GM19372 (cell line): ENCODE data around the gene NAT9.

ENCODE experiments used
- ATAC-seq: cut with Tn5 transposase; IDR thresholded peaks from one replicate; pipeline ENCODE4 v1.9.1; 2021; ENCODE audit warnings: mild to moderate bottlenecking, low read depth, moderate library complexity; ENCODE audit not compliant: unreplicated experiment

Gene NAT9

DNA sequence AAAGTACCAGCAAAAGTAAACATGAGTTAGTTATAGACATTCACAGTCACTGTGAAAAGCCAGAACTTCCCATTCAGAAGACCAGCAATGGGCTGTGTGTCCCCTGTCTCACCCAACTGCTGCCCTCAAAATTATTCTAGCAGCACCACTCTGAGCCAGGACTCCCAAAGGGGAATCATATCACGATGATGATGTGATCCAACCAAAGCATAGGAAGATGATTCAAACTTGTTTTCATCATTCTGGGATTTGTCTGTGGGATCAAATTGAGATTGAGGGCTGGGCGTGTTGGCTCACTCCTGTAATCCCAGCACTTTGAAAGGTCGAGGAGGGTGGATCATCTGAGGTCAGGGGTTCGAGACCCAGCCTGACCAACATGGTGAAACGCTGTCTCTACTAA, 6.4 kb upstream of the NAT9 start:
- no peak for ATAC-seq

DNA sequence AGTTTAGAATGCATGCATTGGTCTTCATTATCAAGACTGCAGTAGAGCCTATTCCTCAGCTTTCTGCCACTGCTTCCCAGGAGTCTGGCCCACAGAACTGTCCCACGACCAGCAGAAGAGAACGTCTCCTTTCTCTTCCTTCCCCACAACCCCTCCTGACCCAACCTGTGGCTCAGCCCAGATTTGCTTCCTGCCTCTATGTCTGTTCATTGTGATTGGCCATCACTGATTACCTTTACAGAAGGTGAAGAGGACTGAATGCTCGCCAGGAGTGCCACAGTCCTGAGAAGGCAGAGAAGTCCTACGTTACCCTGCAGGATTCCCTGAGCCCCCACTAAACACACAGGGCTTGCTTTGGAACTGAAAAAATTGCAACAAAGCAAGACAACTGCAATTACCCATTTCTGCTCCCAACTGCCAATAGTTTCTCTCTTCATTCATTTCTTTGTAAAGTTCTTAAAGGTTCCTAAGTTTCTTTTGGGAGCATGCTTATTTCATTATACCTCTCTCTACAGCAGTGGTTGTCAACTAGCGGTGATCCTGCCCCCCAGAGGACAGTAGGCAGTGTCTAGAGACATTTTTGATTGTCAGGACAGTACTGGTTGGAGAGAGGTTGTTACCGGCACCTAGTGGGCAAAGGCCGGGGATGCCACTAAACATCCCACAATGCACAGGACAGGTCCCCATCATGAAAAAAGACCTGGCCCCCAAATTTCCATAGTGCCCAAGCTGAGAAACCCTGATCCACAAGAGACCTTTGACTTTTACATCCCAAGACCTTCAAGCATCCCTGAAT, 4.5 kb upstream of the NAT9 start:
- no peak for ATAC-seq

- peak; percentile 40 for ATAC-seq
Measured at GRCh38 chr17:74779948-74780400, 3.8 kb upstream of the NAT9 start.

GRCh38 chr17:74779501-74779900, 3.4 kb upstream of the NAT9 start:
- ATAC-seq = no peak

DNA sequence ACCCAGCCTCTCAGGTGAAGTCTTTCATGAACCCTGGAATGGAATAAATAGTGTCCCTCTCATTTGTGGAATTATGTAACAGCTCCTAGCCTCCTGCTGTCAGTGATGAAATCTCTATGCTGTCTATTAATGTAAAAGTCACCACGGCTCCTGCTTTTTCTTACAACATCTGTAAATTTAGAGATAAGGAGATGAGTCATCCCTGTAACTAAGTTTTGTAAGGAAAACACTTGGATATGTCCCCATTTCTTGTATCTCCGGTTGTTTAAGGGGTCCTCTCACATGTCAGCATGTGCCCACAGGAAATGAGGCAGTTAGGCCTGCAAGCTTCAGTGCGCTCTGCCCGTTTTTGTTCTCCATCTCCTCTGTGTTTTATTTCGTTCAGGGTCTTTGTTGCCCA, 2.8 kb upstream of the NAT9 start:
- ATAC-seq = no peak

DNA sequence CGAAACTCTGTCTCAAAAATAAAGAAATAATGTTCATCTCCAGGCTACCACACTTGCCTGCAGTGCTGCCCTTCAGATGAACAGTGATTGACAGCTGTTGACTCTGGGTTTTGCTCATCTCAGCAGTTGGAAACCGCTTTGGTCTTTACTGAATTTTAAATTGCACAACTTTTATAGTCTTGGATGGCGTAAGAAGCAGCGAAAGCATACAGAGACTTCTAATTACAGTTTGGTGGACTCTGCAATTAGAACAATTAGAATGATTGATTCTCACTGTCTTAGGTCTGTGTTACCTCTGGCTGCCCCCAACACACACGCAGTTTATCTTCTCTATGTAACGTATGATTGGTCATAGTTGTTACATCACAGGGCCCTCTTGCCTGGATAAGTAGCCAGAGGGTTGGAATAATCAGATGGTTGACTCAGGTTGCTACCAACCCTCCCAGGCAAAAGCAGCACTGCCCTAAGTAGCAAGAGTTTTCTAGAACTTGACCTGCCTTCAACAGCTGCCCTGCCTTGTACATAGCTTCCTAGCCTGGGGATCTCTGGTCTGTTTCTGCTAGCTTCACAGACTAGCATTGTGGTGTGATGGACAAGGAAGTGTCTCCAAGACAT, 1.9 kb upstream of the NAT9 start:
- no peak for ATAC-seq

GRCh38 chr17:74776990-74777389, 845 bp upstream of the NAT9 start:
- no peak for ATAC-seq

DNA sequence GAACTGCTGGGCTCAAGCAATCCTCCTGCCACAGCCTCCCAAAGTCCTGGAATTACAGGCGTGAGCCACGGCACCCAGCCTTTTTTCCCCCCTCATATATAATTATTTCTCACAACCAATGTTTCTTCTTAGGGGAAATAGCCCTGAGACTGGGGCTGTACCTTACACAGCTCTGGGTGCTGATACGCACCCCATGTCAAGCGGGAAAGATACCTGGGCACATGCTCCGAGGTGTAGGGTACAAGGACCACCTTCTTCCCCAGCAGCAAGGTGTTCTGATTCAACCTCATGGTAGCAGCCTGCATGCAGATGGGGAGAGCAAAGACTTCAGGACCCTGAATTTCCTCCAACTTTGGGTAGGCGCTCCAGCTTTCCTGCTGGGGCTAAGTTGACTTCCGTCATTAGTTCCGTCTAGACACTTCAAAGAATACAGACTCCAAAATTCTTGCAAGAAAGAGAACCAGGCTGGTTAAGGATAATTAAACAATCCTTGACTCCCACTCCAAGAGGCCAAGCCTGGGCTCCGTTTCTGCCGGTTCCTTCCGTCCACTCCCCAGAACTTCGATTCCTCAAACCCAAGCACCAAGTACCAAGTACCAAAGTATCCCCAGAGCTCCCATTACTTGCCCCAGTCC, 619 bp downstream of the NAT9 start:
- ATAC-seq = no peak

DNA sequence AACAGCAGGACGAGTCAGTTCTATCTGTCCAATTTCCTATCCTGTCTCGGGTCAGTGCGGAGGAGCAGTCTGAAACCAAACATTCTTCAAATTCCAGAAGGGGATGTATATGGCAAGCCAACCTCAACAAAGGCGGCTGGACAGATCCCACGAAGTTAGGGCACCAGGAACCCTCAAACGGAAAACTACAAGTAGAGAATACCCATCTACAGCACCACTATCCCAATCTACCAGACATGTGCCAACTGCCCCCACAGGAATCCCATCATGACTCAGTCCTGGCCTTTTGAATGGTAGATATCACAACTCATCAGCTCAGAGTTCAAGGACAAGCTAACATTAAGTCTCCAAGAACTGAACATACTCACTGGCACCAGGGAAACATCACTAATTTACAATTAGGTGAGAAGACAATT, 2.3 kb downstream of the NAT9 start:
- ATAC-seq = no peak

DNA sequence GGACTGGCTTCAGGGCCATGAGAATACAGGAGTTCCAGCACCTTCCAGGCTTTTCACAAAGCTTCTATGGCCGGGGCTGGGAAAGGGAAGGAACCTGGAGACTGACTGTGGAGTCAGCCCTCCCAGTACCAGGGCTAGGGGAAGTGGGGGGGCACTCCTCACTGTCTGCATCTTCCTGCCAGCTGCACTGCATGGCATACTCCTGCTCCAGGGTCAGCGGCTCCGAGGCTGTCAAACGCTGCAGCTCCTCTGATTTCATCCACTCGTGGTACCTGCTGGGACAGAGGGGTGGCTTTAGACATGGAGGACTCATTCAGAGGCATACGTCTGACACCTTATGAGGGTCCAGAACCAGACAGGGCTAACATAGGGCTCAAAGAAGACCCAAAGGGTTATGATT, 2.7 kb downstream of the NAT9 start:
- no peak for ATAC-seq

GRCh38 chr17:74772053-74772452, 4.1 kb downstream of the NAT9 start:
- no peak for ATAC-seq

DNA sequence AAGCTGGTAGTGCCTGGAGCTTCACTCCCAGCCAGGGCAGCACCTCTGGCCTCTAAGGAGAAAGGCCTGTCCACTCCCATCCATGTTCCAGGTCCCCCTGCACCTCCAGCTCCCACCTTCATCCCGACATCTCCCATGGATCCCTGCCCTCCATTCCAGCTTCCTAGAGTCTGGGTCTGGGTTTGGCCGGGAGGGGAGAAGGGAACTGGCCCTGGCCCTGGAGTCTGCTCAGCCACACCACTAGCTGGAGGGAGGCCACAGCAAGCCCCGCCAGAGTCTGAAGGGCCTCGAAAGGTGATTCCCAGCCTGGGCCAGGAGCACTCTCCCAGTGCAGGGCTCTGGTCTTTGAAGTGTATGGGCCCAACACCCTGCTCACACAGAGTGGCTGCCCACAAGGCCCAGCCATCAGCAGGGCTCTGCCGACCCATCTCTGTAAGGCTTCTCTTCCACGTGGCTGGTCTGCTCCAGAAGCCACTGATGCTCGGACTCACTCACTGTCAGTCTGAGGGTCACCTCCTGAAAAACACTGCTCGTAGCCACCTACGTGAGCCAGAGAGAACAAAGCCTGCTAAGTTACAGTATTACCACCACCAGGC, 4.7 kb downstream of the NAT9 start:
- no peak for ATAC-seq

DNA sequence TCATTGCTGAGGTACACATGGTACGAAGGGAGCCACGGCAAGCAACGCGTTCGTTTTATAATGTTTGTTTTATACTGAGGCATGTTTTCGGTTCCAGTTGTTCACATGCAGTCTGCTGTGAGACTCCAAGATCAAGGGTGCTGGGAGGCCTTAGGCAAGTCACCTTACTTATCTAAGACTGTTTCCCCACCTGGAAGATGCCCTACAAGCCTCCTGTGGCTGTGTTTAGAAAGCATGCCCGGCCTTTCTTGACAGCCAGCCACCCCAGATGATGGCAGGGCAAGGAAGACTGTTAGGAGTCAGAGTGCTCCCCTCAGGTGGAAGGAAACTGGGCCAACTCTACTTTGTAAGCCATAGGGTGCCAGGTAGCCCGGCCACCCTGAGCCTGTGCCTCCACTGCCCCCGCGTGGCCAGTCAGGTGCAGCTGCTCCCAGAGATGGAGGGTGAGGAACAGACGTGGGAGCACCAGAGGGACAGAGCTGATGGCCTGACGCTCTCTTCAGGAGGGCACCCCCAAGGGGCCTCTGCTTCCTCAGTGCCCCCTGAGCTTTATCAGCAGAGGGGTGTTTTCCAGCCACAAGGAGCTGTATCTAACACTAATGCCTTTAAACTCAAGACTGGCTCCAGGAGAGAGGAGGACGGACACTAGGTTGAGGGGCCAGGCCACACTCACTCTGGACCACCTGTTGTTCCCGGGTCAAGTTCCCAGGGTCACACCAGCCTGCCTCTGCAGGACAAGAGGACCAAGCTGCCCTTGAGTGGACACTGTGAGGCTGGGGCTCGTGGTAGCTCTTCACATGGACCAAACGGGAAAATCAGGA, 5.4 kb downstream of the NAT9 start:
- no peak for ATAC-seq

GRCh38 chr17:74769856-74770497, 6.2 kb downstream of the NAT9 start:
- ATAC-seq = no peak

DNA sequence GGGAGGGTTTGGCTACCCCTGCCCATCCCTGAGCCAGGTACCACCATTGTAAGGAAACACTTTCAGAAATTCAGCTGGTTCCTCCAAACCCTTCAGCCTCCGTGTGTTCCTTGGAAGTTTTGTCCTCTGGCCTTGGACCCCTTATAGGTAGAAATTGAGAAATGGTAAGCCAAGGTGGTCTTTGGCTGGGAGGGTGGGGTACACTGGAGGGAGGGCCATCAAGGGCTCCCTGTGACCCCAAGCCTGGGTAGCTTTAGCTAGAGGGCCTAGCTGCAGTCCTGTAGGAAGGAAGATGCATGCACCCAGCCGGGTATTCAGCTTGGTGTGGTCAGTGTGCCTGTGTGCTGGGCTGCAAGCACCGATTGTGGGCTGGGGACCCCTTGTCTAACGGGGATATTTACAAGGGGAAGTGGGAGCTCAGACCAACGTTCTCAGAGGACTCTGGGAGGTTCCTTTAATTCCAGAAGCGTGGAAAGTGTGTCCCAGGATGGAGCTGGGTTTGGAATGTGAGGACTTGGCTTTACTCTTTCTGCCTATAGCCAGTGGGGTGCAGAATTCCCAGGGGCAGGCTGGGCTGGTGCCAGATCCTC, 6.8 kb downstream of the NAT9 start:
- ATAC-seq = no peak

- no peak for ATAC-seq
Measured at GRCh38 chr17:74768763-74769114, 7.4 kb downstream of the NAT9 start.

DNA sequence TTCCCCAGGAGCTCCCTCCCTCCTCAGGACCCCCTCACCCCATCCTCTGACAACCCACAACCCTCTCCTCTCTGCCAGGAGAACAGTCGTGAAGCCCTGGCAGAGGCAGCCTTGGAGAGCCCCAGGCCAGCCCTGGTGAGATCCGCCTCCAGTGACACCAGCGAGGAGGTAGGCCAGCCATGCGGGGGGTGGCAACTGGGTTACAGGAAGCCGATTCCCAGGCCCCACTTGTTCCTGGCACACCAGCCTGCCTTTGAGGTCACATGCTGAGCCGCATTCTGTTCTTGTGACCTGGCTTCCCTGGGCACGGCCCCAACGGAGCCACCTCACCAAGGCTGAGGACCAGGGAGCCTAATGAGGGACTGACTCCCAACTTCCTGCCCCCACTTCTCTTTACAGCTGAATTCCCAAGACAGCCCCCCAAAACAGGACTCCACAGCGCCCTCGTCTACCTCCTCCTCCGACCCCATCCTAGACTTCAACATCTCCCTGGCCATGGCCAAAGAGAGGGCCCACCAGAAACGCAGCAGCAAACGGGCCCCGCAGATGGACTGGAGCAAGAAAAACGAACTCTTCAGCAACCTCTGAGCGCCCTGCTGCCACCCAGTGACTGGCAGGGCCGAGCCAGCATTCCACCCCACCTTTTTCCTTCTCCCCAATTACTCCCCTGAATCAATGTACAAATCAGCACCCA, 7.9 kb downstream of the NAT9 start:
- no peak for ATAC-seq

GRCh38 chr17:74767111-74767516, 9.0 kb downstream of the NAT9 start:
- ATAC-seq = no peak

DNA sequence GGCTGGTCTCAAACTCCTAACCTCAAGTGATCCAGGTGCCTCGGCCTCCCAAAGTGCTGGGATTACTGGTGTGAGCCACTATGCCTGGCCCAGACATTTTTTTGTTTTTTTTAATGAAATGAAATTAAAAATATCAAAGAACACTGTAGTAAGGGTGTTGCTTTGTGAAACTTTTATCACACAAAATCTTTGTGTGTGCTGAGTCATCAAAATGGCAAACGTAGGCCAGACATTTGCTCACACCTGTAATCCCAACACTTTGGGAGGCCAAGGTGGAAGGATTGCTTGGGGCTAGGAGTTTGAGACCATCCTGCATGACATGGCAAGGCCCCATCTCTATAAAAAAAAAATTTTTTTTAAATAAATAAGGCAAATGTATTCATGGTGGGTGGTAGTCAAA, 9.7 kb downstream of the NAT9 start:
- ATAC-seq = no peak
